GM18498 (cell line): ENCODE results near the gene MCM7.
"Not testable (repeated sequence)": the region's sequence is repeated elsewhere in the genome, so short reads cannot be mapped to it uniquely, and the experiment has no call there.

ENCODE experiments used
- ATAC-seq: cut with Tn5 transposase; IDR thresholded peaks from one replicate; pipeline ENCODE4 v1.9.1; 2021; ENCODE audit warnings: mild to moderate bottlenecking, moderate library complexity; ENCODE audit not compliant: unreplicated experiment

Gene MCM7

GRCh38 chr7:100101016-100101862 lies at the start of gene MCM7, which contains the start of gene AP4M1:
Gene MCM7, minus strand, starts transcription at chr7:100101397. Its CDS starts 103 bp downstream, at chr7:100101294.
Gene AP4M1, plus strand, starts transcription at chr7:100101643. Its CDS starts 72 bp downstream, at chr7:100101715.
- ATAC-seq: peak; percentile 85

GRCh38 chr7:100148559-100149328 lies 47.5 kb upstream of the MCM7 start, which contains the start of gene LAMTOR4:
Gene LAMTOR4, plus strand, starts transcription at chr7:100148918. Its CDS starts 55 bp downstream, at chr7:100148973.
- ATAC-seq: peak; percentile 95

- no peak for ATAC-seq
Measured at GRCh38 chr7:100148225-100148558, 47.0 kb upstream of the MCM7 start.

- no peak for ATAC-seq
Measured at GRCh38 chr7:100147278-100147677, 46.1 kb upstream of the MCM7 start.

GRCh38 chr7:100146350-100146749 lies 45.2 kb upstream of the MCM7 start:
- ATAC-seq: not testable (repeated sequence)

- no peak for ATAC-seq
Measured at GRCh38 chr7:100142461-100142860, 41.3 kb upstream of the MCM7 start.

GRCh38 chr7:100141555-100141949 lies 40.4 kb upstream of the MCM7 start:
- no peak for ATAC-seq

GRCh38 chr7:100137851-100138760 lies 36.9 kb upstream of the MCM7 start:
- ATAC-seq: no peak

- ATAC-seq: peak; percentile 69
Measured at GRCh38 chr7:100132697-100133151, 31.5 kb upstream of the MCM7 start.

GRCh38 chr7:100132126-100132525 lies 30.9 kb upstream of the MCM7 start:
- no peak for ATAC-seq

GRCh38 chr7:100130608-100131453 lies 29.6 kb upstream of the MCM7 start:
- ATAC-seq: no peak

GRCh38 chr7:100130220-100130607 lies 29.0 kb upstream of the MCM7 start:
- not testable (repeated sequence) for ATAC-seq

GRCh38 chr7:100128637-100128963 lies 27.4 kb upstream of the MCM7 start:
- ATAC-seq: no peak

GRCh38 chr7:100127866-100128636 lies 26.9 kb upstream of the MCM7 start:
- no peak for ATAC-seq

- peak; percentile 69 for ATAC-seq
Measured at GRCh38 chr7:100126931-100127865, 26.0 kb upstream of the MCM7 start, which contains the start of gene MBLAC1. Gene MBLAC1, plus strand, starts transcription at chr7:100126967. Its CDS starts 429 bp downstream, at chr7:100127396.

- ATAC-seq: peak; percentile 24
Measured at GRCh38 chr7:100126239-100126930, 25.2 kb upstream of the MCM7 start.
